ENCODE data around the gene HHATL. TPM values are rescaled to one million over a fixed set of nuclear protein-coding genes. Genes with fewer than 3 reads are reported as not detected.

HHATL gene
- total RNA-seq, 1 donor from 2014 or later = not detected

- peaks cover 17% of the 10 kb centered on the region for H3K27me3 Mint-ChIP-seq (ENCODE audit: unreplicated experiment)
- H3K36me3 Mint-ChIP-seq (ENCODE audit: unreplicated experiment) = no peaks in the 10 kb centered on the region
- TF ChIP-seq CTCF (IDR thresholded peaks at IDR 0.05) = no peak
- H3K4me3 Mint-ChIP-seq (ENCODE audit: unreplicated experiment) = no peak overlapping the region
- H3K4me1 Mint-ChIP-seq (ENCODE audit: unreplicated experiment) = no peaks in the 10 kb centered on the region
- no peak for DNase-seq (ENCODE audit: extremely low spot score, unreplicated experiment)
- H3K27ac Mint-ChIP-seq (ENCODE audit: unreplicated experiment) = no peak overlapping the region
- H3K9me3 Mint-ChIP-seq (ENCODE audit: unreplicated experiment) = no peaks in the 10 kb centered on the region
Observed at GRCh38 chr3:42692667-42693529, 9.7 kb downstream of the HHATL start.

GRCh38 chr3:42691816-42692666 is 10.6 kb downstream of the HHATL start:
- no peak for DNase-seq (ENCODE audit: extremely low spot score, unreplicated experiment)
- Mint-ChIP-seq H3K27ac (ENCODE audit: unreplicated experiment) (no peak overlapping the region), H3K9me3 (ENCODE audit: unreplicated experiment) (no peaks in the 10 kb centered on the region), H3K36me3 (ENCODE audit: unreplicated experiment) (no peaks in the 10 kb centered on the region), H3K4me3 (ENCODE audit: unreplicated experiment) (no peak overlapping the region), H3K27me3 (ENCODE audit: unreplicated experiment) (peaks cover 17% of the 10 kb centered on the region), H3K4me1 (ENCODE audit: unreplicated experiment) (no peaks in the 10 kb centered on the region)
- no peak for TF ChIP-seq CTCF (IDR thresholded peaks at IDR 0.05)

- Mint-ChIP-seq H3K4me3 (ENCODE audit: unreplicated experiment) (no peak overlapping the region), H3K27me3 (ENCODE audit: unreplicated experiment) (peaks cover 17% of the 10 kb centered on the region), H3K27ac (ENCODE audit: unreplicated experiment) (no peak overlapping the region), H3K9me3 (ENCODE audit: unreplicated experiment) (no peaks in the 10 kb centered on the region), H3K4me1 (ENCODE audit: unreplicated experiment) (no peaks in the 10 kb centered on the region), H3K36me3 (ENCODE audit: unreplicated experiment) (no peaks in the 10 kb centered on the region)
- no peak for TF ChIP-seq CTCF (IDR thresholded peaks at IDR 0.05)
- DNase-seq (ENCODE audit: extremely low spot score, unreplicated experiment) = no peak
Observed at GRCh38 chr3:42690766-42691680, 11.6 kb downstream of the HHATL start.

- no peak overlapping the region for H3K27ac Mint-ChIP-seq (ENCODE audit: unreplicated experiment)
- H3K4me1 Mint-ChIP-seq (ENCODE audit: unreplicated experiment) = no peaks in the 10 kb centered on the region
- H3K4me3 Mint-ChIP-seq (ENCODE audit: unreplicated experiment) = no peak overlapping the region
- no peaks in the 10 kb centered on the region for H3K36me3 Mint-ChIP-seq (ENCODE audit: unreplicated experiment)
- no peaks in the 10 kb centered on the region for H3K9me3 Mint-ChIP-seq (ENCODE audit: unreplicated experiment)
- no peak for DNase-seq (ENCODE audit: extremely low spot score, unreplicated experiment)
- no peak for TF ChIP-seq CTCF (IDR thresholded peaks at IDR 0.05)
- H3K27me3 Mint-ChIP-seq (ENCODE audit: unreplicated experiment) = peaks cover 17% of the 10 kb centered on the region
Observed at GRCh38 chr3:42690191-42690590, 12.4 kb downstream of the HHATL start.

Measured in osteocyte (in vitro differentiated cells).